ENCODE results near the gene TXNL4B. TPM values are rescaled to one million over a fixed set of nuclear protein-coding genes. Genes with fewer than 3 reads are reported as not detected.

The TXNL4B gene
- total RNA-seq, 1 experiment from 2014 or later, result 7.5 TPM

DNA sequence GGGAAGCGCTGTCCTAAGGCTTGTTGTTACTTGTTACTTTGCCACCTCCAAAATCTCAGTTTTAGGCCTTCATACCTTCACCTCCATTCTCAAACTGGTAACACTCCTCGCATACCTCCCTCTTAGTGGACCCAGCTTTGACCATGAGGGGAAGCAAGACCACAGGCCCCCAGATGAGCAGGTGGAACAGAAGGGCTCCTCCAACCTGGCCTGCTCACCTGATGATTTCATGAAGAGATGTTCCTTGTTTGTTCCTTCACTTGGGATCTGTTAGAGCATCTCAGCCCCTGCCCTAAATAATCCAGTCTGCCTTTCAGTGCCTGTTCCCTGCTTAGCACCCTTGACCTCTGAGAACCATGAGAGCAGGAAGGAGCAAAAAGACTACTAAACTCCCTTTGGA lies 28.9 kb upstream of the TXNL4B start:
- DNase-seq, result no peak
- H3K27me3 ChIP-seq, result no peaks in the 10 kb centered on the region
- H3K4me3 ChIP-seq, result no peak overlapping the region
- H3K9me3 ChIP-seq, result no peaks in the 10 kb centered on the region
- no peaks in the 10 kb centered on the region for H3K36me3 ChIP-seq

DNA sequence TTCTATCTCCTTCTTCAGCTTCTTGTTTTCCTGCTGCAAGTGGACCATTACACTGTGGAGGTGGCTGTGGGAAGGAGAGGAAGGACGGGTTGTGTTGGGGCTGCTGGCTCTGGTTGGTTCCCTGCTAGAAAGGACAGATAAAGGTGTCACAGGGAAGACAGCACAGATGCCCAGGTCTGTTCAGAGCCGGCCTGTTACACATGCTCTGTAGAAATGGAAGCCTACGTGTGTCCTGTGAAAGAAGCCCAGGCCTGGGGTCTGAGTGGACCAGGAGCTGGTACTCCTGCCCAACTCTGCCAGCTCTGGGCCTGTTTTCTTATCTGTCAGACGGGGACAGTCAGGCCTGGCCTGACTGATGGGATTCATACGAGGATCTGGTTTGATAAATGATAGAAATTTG lies 26.6 kb upstream of the TXNL4B start:
- Histone ChIP-seq H3K9me3 (no peaks in the 10 kb centered on the region), H3K27me3 (no peaks in the 10 kb centered on the region), H3K36me3 (no peaks in the 10 kb centered on the region), H3K4me3 (no peak overlapping the region)
- DNase-seq, result no peak

DNA sequence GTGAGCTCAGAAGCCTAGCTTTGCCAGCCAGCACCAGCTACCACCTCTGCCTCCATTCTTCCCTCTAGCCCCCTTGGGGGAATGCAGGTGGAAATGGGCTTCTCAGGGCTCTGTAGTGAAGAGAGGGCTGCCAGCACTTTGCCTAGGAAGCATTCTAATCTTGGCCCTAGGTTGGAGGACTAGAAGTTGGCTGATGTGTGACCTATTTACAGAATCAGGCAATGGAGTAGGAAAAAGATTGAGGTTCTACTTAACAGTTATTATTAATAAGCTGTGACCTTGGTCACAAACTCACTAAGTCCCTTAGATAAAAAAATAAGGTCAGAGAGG lies 20.2 kb upstream of the TXNL4B start:
- no peaks in the 10 kb centered on the region; the same call in none of the 2 replicates for H3K36me3 ChIP-seq
- H3K4me3 ChIP-seq, result no peak overlapping the region
- no peaks in the 10 kb centered on the region for H3K9me3 ChIP-seq
- no peaks in the 10 kb centered on the region for H3K27me3 ChIP-seq
- no peak for DNase-seq

DNA sequence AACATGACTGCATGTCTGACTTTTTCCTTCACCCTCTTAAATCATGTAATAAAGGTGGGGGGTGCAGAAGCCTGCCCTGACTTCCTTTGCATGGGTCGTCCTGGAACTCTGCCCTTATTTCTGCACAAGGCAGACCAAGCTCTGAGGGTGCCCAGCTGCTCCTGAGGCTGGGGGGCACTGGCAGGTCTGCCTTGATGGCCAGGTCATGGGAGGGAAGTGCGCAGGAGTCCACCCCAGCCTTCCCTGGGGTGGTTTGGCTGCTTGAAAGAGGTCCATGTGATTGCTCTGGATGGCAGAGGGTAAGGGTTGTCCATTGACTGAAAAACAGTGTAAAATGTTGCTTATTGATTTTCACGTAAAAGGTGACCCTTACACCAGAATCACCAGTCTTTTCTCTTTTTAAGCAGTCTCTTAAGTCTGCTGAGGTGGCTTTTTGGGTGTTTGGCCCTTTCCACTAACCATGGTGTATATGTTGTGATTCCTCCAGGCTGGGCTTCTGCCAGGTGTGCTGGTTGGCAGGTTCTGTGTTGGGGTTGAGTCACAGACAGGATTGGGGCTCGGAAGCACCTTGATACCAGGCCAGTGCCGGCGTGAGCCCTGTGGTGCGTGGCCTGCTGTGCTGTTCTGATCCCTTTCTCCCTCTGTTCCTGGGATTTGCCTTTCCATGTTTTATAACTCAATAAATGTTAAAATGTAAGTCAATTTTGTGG lies 19.6 kb upstream of the TXNL4B start:
- no peak for DNase-seq

DNA sequence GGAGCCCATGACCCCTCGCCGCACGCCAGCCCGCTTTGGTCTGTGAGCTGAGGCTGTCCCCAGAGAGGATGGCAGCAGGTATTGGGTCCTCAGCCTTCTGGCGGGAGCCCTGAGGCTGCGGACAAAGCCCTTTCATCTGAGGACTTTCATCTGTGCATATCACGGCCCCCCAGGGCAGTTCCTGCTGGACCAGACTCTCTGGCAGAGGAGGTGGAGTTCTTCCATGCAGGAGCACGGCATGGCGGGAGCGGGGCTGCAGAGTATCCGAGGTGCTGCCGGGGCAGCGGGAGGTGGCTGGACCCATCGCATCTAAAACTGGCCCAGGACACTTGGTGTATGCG lies 19.0 kb upstream of the TXNL4B start:
- H3K4me3 ChIP-seq, result no peak overlapping the region
- no peaks in the 10 kb centered on the region for H3K27me3 ChIP-seq
- DNase-seq, result no peak
- H3K9me3 ChIP-seq, result no peaks in the 10 kb centered on the region
- H3K36me3 ChIP-seq, result no peaks in the 10 kb centered on the region; the same call in none of the 2 replicates

More for the DNA sequence above, 19.6 kb upstream of the TXNL4B start:
- no peaks in the 10 kb centered on the region for H3K27me3 ChIP-seq
- no peaks in the 10 kb centered on the region; the same call in none of the 2 replicates for H3K36me3 ChIP-seq
- no peak overlapping the region for H3K4me3 ChIP-seq
- H3K9me3 ChIP-seq, result no peaks in the 10 kb centered on the region

DNA sequence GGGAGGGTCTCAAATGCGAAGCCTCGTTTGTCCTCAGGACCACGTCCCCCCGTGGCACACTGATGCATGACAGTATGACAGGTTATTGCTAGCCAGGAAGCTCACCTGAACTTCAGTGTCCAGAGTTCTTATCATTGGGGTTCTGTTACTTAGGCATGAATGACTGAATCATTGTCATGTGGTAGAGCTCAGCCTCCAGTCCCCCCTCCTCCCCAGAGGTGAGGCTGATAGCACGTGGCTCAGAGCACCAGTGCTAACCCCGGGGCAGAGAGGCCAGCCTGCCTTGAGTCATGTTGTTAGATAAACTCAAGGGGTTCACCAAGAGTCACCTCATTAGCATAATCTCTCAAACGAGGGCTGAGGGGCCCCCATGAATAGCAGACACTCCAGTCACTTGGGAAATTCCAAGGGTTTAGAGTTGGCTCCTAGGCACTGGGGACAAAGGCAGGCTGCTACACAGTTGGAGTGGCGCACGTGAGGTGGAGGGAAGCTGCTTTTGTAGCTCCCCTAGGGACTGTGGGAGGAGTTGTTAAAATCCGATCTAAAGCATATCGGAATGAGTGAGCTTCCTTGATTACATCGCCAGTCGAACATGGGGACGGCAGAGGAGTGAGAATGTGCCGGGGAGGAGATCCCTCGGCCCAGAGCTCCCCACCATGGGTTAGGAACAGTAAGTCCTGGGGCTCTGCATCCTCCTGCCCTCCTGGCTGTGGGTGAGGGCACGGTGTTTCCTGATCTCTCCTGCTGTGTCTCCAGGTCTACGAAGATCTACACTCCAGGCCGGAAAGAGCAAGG lies 18.4 kb upstream of the TXNL4B start:
- Histone ChIP-seq H3K27me3 (no peaks in the 10 kb centered on the region), H3K9me3 (no peaks in the 10 kb centered on the region), H3K36me3 (no peaks in the 10 kb centered on the region; the same call in none of the 2 replicates), H3K4me3 (no peak overlapping the region)
- DNase-seq, result no peak

DNA sequence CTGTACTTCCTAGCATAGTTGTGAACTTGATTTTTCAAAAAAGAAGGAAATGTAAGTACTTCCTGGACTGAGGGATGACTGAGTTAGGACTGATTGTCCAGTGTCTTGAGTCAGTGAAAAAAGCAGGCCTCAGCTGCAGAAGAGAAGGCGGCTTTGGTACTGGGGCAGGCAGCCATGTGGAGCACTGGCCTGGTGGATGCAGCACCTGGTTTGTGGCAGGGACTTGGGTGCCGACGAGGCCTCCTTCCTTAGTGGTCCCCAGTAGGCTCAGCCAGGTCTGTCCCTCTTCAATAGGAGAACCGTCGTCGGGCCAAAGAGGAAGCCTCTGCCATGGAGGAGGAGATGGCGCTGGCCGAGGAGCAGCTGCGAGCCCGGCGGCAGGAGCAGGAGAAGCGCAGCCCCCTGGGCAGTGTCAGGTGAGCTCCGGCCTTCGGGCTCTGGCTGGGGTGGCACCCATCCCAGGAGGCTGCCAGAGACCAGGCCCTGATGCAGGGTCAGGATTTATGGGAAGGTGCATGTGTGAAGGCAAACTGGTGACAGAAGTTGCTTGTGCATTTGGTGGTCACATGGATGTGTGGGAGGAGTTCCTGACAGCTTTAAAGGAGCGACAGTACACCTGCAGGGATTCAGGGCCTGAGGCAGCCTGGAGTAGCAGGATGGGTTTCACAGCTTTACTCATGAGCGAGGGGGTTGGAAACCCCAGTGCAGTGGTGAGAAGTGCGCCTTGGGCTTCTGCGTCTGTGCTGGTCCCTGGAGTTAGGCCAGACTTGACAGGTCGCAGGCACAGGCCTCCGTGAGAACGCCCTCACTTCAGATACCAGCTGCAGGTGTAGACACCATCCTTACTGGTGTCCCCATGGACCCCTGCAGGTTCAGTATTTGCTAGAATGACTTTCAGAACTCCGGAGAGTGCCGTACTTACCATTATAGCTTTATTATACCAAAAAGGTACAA lies 17.5 kb upstream of the TXNL4B start:
- Histone ChIP-seq H3K9me3 (no peaks in the 10 kb centered on the region), H3K4me3 (no peak overlapping the region), H3K27me3 (no peaks in the 10 kb centered on the region), H3K36me3 (no peaks in the 10 kb centered on the region; the same call in none of the 2 replicates)
- no peak for DNase-seq

DNA sequence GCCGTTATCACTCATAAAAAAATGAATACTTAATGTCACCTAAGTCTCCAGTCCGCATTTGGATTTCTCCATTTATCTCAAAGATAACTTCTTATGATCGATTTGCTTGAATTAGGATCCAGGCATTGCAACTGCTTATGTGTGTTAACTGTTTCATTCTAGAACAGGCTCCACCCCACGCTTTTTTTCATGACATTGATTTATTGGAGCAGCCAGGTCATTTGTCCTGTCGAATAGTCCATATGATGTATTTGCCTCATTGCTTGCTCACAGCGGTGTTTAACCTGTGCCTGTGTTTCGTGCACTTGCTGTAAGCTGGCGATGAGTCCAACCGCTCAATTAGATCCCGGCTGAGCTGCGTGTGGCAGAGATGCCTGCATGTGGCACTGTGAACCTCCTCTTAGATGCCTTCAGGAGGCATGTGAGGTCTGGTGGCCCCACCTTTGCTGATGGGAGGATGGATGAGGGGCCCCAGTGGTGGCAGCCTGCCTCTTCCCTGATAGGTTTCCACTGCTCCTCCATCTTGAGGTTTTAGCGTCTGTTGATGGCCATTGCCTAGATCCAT lies 16.6 kb upstream of the TXNL4B start:
- DNase-seq, result no peak
- Histone ChIP-seq H3K36me3 (no peaks in the 10 kb centered on the region; the same call in none of the 2 replicates), H3K27me3 (no peaks in the 10 kb centered on the region), H3K4me3 (no peak overlapping the region), H3K9me3 (no peaks in the 10 kb centered on the region)

DNA sequence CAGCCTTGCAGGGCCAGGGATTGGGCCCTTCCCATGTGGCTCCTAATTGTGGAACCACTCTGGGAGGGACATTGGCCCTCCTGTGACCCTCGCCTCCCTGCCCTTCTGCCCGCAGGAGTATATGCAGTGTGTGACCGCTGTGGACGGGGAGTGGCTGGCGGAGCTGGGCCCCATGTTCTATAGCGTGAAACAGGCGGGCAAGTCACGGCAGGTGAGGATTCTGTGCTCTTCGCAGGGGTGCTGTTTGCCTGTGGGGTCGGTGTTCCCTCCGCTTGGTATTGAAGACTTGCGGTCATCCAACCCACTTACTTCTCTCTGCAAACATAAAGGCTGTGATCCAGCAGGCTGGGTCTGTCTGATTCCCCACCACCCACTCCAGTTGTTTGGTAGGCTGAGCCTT lies 15.9 kb upstream of the TXNL4B start:
- no peak for DNase-seq
- H3K36me3 ChIP-seq, result no peaks in the 10 kb centered on the region; the same call in none of the 2 replicates

DNA sequence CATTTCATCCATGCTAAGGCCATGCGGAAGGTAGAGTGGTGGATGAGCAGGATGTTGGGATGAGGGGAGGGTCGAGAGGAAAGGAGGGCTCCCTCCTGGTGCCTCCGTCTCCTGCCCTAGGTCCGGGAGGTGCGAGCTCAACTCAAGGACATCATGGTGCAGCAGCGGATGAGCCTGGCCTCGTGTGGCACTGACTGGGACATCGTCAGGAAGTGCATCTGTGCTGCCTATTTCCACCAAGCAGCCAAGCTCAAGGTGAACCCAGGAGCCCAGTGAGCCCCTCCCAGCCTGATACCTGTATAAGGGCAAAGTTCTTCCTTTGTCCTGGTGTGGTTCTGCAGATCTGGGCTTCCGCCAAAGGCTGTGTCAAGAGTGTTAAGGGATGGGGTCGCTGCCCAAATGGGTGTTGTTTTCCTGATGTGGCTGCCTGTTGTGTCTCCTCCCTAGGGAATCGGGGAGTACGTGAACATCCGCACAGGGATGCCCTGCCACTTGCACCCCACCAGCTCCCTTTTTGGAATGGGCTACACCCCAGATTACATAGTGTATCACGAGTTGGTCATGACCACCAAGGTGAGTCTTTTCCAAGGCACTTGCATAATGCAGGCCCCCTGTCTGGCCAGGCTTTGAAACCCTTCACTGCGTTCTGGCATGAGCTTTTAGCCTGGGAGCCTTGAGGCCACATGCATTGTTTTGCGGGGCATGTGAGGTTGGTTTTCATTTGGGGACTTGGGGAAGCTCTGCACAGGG lies 15.1 kb upstream of the TXNL4B start:
- Histone ChIP-seq H3K27me3 (no peaks in the 10 kb centered on the region), H3K9me3 (no peaks in the 10 kb centered on the region), H3K4me3 (no peak overlapping the region), H3K36me3 (no peaks in the 10 kb centered on the region; the same call in none of the 2 replicates)
- no peak for DNase-seq

More for the DNA sequence above, 15.9 kb upstream of the TXNL4B start:
- Histone ChIP-seq H3K9me3 (no peaks in the 10 kb centered on the region), H3K4me3 (no peak overlapping the region), H3K27me3 (no peaks in the 10 kb centered on the region)

DNA sequence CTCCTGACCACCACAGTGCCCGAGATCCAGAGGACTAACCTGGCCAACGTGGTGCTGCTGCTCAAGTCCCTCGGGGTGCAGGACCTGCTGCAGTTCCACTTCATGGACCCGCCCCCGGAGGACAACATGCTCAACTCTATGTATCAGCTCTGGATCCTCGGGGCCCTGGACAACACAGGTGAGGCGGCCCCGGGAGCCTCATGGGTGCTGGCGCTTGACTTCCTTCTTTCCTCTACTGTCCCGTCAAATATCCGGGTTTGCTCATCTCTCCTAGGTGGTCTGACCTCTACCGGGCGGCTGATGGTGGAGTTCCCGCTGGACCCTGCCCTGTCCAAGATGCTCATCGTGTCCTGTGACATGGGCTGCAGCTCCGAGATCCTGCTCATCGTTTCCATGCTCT lies 14.0 kb upstream of the TXNL4B start:
- no peaks in the 10 kb centered on the region; the same call in none of the 2 replicates for H3K36me3 ChIP-seq
- no peaks in the 10 kb centered on the region for H3K27me3 ChIP-seq
- DNase-seq, result no peak
- no peaks in the 10 kb centered on the region for H3K9me3 ChIP-seq
- no peak overlapping the region for H3K4me3 ChIP-seq

DNA sequence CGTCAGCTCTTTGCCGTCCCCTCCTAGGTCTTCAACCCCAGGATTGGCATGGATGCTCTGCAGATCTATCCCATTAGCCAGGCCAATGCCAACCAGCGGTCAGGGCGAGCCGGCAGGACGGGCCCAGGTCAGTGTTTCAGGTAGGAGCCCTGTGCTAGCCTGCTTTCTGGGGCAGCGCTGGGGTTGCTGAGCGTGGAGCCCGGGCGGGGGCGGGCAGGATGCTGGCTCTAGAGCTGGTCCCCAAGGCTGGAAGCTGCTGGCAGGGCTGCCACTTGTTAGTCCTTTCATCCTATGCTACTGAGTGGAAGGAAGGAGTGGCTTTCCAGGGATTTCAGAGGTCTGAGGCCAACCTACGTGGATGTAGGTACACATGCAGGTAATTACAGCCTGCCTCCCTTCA lies 12.6 kb upstream of the TXNL4B start:
- Histone ChIP-seq H3K36me3 (peaks cover 2% of the 10 kb centered on the region), H3K4me3 (no peak overlapping the region), H3K9me3 (no peaks in the 10 kb centered on the region), H3K27me3 (no peaks in the 10 kb centered on the region)
- DNase-seq, result no peak

DNA sequence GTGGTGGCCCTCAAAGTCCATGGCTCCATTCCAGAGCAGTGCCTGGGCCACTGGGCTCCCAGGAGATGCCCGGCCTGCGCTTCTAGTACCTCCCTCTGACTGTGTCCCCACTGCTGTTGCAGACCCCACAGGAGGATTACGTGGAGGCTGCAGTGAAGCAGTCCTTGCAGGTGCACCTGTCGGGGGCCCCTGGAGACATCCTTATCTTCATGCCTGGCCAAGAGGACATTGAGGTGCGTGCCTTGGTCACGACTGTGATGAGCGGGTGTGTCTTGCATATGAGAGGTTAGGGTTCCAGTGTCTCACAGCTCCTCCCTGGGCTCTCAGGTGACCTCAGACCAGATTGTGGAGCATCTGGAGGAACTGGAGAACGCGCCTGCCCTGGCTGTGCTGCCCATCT lies 11.5 kb upstream of the TXNL4B start:
- Histone ChIP-seq H3K4me3 (no peak overlapping the region), H3K36me3 (peaks cover 4% of the 10 kb centered on the region), H3K9me3 (no peaks in the 10 kb centered on the region), H3K27me3 (no peaks in the 10 kb centered on the region)
- no peak for DNase-seq

DNA sequence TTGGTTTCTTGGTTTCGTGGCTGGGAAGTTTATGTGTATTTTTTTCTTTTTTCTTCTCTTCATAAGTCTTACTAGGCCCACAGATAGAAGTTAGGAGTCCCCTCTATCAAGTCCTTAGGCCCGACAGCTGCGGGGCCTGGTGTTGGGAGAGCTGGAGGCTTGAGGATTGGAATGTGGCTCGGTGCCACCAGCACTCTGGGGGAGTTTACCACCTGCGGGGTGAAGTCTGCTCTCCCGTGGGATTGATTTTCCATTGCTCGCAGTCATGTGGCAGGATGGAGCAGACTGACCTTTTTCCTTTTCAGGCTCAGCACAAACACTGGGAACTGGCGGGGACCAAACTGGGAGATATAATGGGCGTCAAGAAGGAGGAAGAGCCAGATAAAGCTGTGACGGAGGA lies 7.8 kb upstream of the TXNL4B start:
- H3K36me3 ChIP-seq, result peaks cover 16% of the 10 kb centered on the region
- DNase-seq, result no peak
- no peak overlapping the region for H3K4me3 ChIP-seq
- no peaks in the 10 kb centered on the region for H3K9me3 ChIP-seq
- H3K27me3 ChIP-seq, result no peaks in the 10 kb centered on the region

DNA sequence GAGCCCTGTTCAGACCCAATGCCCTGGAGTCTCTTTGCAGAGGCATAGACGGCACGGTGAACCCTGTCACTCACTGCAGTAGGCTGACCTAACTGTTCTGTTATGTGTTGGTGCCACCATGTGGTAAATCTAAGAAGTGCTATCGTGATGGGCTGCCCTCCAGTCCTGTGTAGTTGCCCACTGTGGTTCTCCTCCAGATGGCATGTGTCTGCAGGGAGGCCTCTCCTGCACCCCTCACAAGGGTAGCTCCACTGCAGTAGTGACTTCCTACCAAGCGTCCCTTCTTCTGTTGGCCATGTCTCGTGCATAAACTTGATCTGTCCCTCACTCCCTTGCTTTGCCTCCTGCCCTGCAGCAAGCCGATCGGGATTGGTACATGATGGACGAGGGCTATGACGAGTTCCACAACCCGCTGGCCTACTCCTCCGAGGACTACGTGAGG lies 6.0 kb upstream of the TXNL4B start:
- no peaks in the 10 kb centered on the region for H3K27me3 ChIP-seq
- DNase-seq, result peak; percentile 8
- peaks cover 16% of the 10 kb centered on the region for H3K36me3 ChIP-seq
- H3K9me3 ChIP-seq, result no peaks in the 10 kb centered on the region
- no peak overlapping the region for H3K4me3 ChIP-seq

DNA sequence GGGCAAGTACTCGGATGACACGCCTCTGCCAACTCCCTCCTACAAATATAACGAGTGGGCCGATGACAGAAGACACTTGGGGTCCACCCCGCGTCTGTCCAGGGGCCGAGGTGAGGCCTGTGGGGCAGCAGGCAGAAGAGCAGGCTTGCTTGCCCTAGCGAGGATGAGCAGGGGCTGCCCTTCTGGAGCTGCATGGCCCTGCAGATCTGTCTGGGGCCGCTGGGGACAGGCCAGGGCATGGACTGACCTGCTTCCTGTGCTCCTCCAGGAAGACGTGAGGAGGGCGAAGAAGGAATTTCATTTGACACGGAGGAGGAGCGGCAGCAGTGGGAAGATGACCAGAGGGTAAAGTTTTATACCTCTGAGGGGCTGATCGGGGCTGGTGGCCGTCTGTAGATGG lies 5.5 kb upstream of the TXNL4B start:
- Histone ChIP-seq H3K27me3 (no peaks in the 10 kb centered on the region), H3K36me3 (peaks cover 16% of the 10 kb centered on the region), H3K4me3 (no peak overlapping the region), H3K9me3 (no peaks in the 10 kb centered on the region; the same call in 1 of the 2 replicates)
- DNase-seq, result no peak
